Right lobe of liver (tissue), 6 donors: ENCODE results near the gene PHF10. TPM values are rescaled to one million over a fixed set of nuclear protein-coding genes. Genes with fewer than 3 reads are reported as not detected.

Experiments
- ATAC-seq, 4 donors: fragments of 200-7000 bp; cut with Tn5 transposase; one replicate each; pipeline ENCODE4 v1.9.1; 2020; ENCODE audit warnings: mild to moderate bottlenecking in 4 of 4, moderate library complexity in 4 of 4
- DNase-seq, 3 donors: peaks; one replicate each; pipeline ENCODE4 v3.0.0-alpha.2; 2020
- H3K27ac ChIP-seq, 3 donors: fragments of 200-600 bp; one replicate each; pipeline ENCODE4 v1.8.0; 2022
- H3K27me3 ChIP-seq, 2 donors: fragments of 200-600 bp; one replicate each; pipeline ENCODE4 v1.8.0; 2022
- H3K36me3 ChIP-seq, 4 donors: fragments of 200-600 bp; sonication (generic) in 1 of 4; one replicate each; pipeline versions ENCODE4 v1.5.1 to v1.8.0; 2017 to 2022; ENCODE audit warnings: control low read depth in 1 of 4
- H3K4me1 ChIP-seq, 4 donors: fragments of 200-600 bp; sonication (generic) in 1 of 4; one replicate each; pipeline versions ENCODE4 v1.5.1 to v1.8.0; 2017 to 2022; ENCODE audit warnings: control low read depth in 1 of 4
- H3K4me3 ChIP-seq, 3 donors: fragments of 200-600 bp; one replicate each; pipeline ENCODE4 v1.8.0; 2022
- H3K9me3 ChIP-seq, 4 donors: fragments of 200-600 bp; sonication (generic) in 1 of 4; one replicate each; pipeline versions ENCODE4 v1.5.1 to v1.8.0; 2017 to 2022; ENCODE audit warnings: control low read depth in 1 of 4
- CTCF ChIP-seq, 4 donors: fragments of 200-600 bp in 3 of 4; fragments of 450-650 bp in 1 of 4; IDR thresholded peaks; one replicate each; pipeline versions ENCODE4 v1.5.1 to v1.8.0; 2016 to 2022; ENCODE audit warnings: antibody characterized with exemption in 4 of 4, mild to moderate bottlenecking in 2 of 4
- POLR2A ChIP-seq: fragments of 450-650 bp; IDR thresholded peaks from one replicate; pipeline ENCODE4 v1.6.1; 2017; ENCODE audit warnings: antibody characterized with exemption, mild to moderate bottlenecking
- WGBS: methylation state at CpG from one replicate; pipeline ENCODE4 v1.1.6; 2018; ENCODE audit warnings: low coverage, low lambda C conversion rate; ENCODE audit not compliant: insufficient coverage; ENCODE audit errors: missing lambda C conversion rate; 5-methylcytosine and 5-hydroxymethylcytosine counted together
- intact Hi-C, 2 donors: fragments of 100-400 bp; cut with DNase I; formaldehyde crosslinking; loops; one replicate each; pipeline versions ENCODE4 v1.11.2 to v1.14.1; 2022
- total RNA-seq, 6 experiments: library from RNA; depleted of rRNA in 2 of 6; stranded (reverse); fragments of >200 nt in 2 of 6; fragmentation: NEBNext Ultra II Directional in 3 of 6; extraction: Animal tissue kit (Norgen Biotek cat#: 25700) in 3 of 6; gene quantifications; one replicate each; pipeline versions ENCODE4 v1.1.0 to v1.2.4, GENCODE V29; 2016 to 2023
- donor health status: DM: no; HTN: yes; CAD: no.
- donor health status: DM: no; HTN: no; CAD: no.
- donor health status: DM: no; HTN: no; CAD: no.
- donor health status: DM: no; HTN: yes; CAD: no.
- donor health status: DM: no; HTN: yes; CAD: no.

Gene PHF10
- total RNA-seq, 6 experiments from 2014 or later, result 19.9 to 31.4 (median 25.0) TPM

DNA sequence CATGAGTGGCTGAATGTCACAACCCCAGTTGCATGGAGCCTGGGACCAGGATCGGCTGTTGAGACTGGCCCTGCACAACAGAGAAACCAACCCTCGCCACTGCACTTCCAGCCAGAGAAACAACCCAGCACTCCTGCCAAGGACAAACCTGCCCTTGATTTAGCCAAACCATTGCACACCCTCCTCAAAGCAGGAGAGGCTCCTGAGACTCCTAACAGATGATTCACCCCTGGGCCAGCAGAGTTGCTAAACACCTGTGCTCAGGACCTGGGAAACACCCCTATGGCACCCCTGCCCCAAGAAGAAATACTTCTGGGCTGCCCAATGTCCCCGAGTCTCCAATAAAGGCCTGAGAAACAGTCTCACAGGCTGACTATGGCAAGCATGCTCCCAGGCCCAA, 40.2 kb downstream of the PHF10 start:
- H3K4me1 ChIP-seq, result no peaks in the 10 kb centered on the region
- WGBS, result 83% methylated on average over 1 of the region's 3 CpGs
- H3K9me3 ChIP-seq, result peaks cover 0 to 6% (median 1%) of the 10 kb centered on the region in 4 donors
- DNase-seq, result no peak
- no peak for TF ChIP-seq POLR2A
- no peak for TF ChIP-seq CTCF (IDR thresholded peaks at IDR 0.05)
- H3K36me3 ChIP-seq, result peaks cover 0 to 5% (median 0%) of the 10 kb centered on the region in 4 donors
- H3K27me3 ChIP-seq, result no peaks in the 10 kb centered on the region
- ATAC-seq, result no peak
- no peak overlapping the region for H3K4me3 ChIP-seq
- no peak overlapping the region for H3K27ac ChIP-seq
- intact Hi-C loops, result no loop called here

DNA sequence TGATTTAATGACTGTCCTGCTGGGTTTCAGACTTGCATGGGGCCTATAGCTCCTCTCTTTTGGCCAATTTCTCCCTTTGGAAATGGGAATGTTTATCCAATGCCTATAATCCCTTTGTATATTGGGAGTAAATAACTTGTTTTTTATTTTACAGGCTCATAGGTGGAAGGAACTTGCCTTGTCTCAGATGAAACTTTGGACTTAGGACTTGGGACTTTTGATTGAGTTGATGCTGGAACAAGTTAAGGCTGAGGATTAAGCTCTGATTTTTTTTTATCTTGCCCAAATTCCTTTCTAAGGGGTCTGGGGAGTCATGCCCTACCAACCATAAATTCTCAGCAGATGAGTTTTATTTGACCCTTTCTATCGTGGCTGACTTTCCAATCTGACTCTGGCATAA, 46.0 kb downstream of the PHF10 start:
- H3K27me3 ChIP-seq, result no peaks in the 10 kb centered on the region
- ATAC-seq (peak in 1 of 4 donors; percentile 47), DNase-seq (no peak)
- H3K27ac ChIP-seq, result peak overlapping the region in 1 of 3 donors; percentile 13
- H3K36me3 ChIP-seq, result no peaks in the 10 kb centered on the region
- no peaks in the 10 kb centered on the region for H3K9me3 ChIP-seq
- 67% methylated on average over 1 of the region's 1 CpG for WGBS
- intact Hi-C loops, result no loop called here
- peaks cover 0 to 8% (median 0%) of the 10 kb centered on the region in 4 donors for H3K4me1 ChIP-seq
- H3K4me3 ChIP-seq, result no peak overlapping the region
- no peak for TF ChIP-seq CTCF (IDR thresholded peaks at IDR 0.05)
- no peak for TF ChIP-seq POLR2A

GRCh38 chr6:169677096-169677495, 47.2 kb downstream of the PHF10 start:
- Histone ChIP-seq H3K9me3 (no peaks in the 10 kb centered on the region), H3K4me1 (peaks cover 0 to 8% (median 0%) of the 10 kb centered on the region in 4 donors), H3K36me3 (no peaks in the 10 kb centered on the region), H3K4me3 (no peak overlapping the region), H3K27ac (no peak overlapping the region), H3K27me3 (no peaks in the 10 kb centered on the region)
- DNase-seq (no peak), ATAC-seq (peak; percentile 43 to 59 (median 48))
- 83% methylated on average over 1 of the region's 1 CpG for WGBS
- intact Hi-C loops, result no loop called here
- TF ChIP-seq POLR2A (no peak), CTCF (IDR thresholded peaks at IDR 0.05) (no peak)

- no peaks in the 10 kb centered on the region for H3K9me3 ChIP-seq
- no peak overlapping the region for H3K4me3 ChIP-seq
- TF ChIP-seq POLR2A (no peak), CTCF (IDR thresholded peaks at IDR 0.05) (no peak)
- ATAC-seq (no peak), DNase-seq (no peak)
- peaks cover 0 to 8% (median 0%) of the 10 kb centered on the region in 4 donors for H3K4me1 ChIP-seq
- intact Hi-C loops, result no loop called here
- no peaks in the 10 kb centered on the region for H3K27me3 ChIP-seq
- peaks cover 0 to 6% (median 2%) of the 10 kb centered on the region in 4 donors for H3K36me3 ChIP-seq
- 100% methylated on average over 1 of the region's 3 CpGs for WGBS
- H3K27ac ChIP-seq, result no peak overlapping the region
Measured at GRCh38 chr6:169675011-169675410, 49.3 kb downstream of the PHF10 start.

- Histone ChIP-seq H3K27ac (no peak overlapping the region), H3K4me1 (no peaks in the 10 kb centered on the region), H3K27me3 (no peaks in the 10 kb centered on the region), H3K4me3 (no peak overlapping the region), H3K36me3 (peaks cover 0 to 8% (median 5%) of the 10 kb centered on the region in 4 donors), H3K9me3 (no peaks in the 10 kb centered on the region)
- intact Hi-C loops, result no loop called here
- DNase-seq (no peak), ATAC-seq (no peak)
- 93% methylated on average over 5 of the region's 5 CpGs for WGBS
- TF ChIP-seq POLR2A (no peak), CTCF (IDR thresholded peaks at IDR 0.05) (no peak)
Measured at GRCh38 chr6:169671563-169671962, 52.7 kb downstream of the PHF10 start.
